Panc1 (cell line): ENCODE data around the gene ZDHHC1.

Experiments
- POLR2AphosphoS5 ChIP-seq: IDR thresholded peaks from 2 replicates; pipeline ENCODE4 v1.6.1; 2012; ENCODE audit warnings: mild to moderate bottlenecking, low read depth, low read length, moderate library complexity
- SIN3A ChIP-seq: IDR thresholded peaks from 2 replicates; pipeline ENCODE4 v1.6.1; 2012; ENCODE audit warnings: low read depth, mild to moderate bottlenecking, low read length, moderate library complexity, borderline replicate concordance; ENCODE audit not compliant: insufficient read depth
- TCF7L2 ChIP-seq: IDR thresholded peaks from 2 replicates; pipeline ENCODE4 v1.6.1; 2011; ENCODE audit warnings: mild to moderate bottlenecking, low read depth, low read length, inconsistent platforms
- TF ChIP-seq, protein P1 (sequence below): fragments of 450-650 bp; IDR thresholded peaks from 2 replicates; pipeline ENCODE4 v1.5.1; 2017; ENCODE audit warnings: mild to moderate bottlenecking
- TF ChIP-seq, protein P2 (sequence below), 2 experiments: IDR thresholded peaks; 2 replicates each; pipeline ENCODE4 v1.6.1; 2011 to 2012; ENCODE audit warnings: low read depth in 2 of 2, control low read depth in 1 of 2, low read length in 1 of 2, mild to moderate bottlenecking in 1 of 2, moderate library complexity in 1 of 2; ENCODE audit not compliant: insufficient read depth in 1 of 2

DNA sequence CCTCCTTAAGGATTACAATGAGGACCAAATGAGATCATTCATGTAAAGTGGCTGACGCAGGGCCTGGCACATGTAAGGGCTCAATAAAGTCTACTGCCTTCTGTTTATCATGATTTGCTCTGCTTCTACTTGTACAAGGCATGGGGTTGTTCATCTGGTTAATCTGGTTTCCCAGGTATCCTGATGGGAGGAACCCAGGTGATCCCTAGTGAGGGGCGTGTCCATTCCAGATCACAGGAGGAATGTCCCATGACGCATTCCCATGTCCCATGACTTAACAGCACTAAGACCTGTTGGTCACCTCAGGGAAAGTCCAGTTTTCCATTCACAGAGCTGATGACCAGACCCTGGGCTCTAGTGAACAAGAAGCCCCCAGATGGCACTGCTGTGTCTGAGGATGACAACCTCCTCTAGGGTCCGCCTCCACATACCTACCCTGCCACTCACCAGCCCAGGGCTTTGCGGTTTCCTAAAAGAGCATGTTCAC, 11.5 kb downstream of the ZDHHC1 start:
- TF ChIP-seq, protein P1, sequence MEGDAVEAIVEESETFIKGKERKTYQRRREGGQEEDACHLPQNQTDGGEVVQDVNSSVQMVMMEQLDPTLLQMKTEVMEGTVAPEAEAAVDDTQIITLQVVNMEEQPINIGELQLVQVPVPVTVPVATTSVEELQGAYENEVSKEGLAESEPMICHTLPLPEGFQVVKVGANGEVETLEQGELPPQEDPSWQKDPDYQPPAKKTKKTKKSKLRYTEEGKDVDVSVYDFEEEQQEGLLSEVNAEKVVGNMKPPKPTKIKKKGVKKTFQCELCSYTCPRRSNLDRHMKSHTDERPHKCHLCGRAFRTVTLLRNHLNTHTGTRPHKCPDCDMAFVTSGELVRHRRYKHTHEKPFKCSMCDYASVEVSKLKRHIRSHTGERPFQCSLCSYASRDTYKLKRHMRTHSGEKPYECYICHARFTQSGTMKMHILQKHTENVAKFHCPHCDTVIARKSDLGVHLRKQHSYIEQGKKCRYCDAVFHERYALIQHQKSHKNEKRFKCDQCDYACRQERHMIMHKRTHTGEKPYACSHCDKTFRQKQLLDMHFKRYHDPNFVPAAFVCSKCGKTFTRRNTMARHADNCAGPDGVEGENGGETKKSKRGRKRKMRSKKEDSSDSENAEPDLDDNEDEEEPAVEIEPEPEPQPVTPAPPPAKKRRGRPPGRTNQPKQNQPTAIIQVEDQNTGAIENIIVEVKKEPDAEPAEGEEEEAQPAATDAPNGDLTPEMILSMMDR: no peak
- TF ChIP-seq SIN3A (no peak), POLR2AphosphoS5 (no peak), TCF7L2 (no peak)
- TF ChIP-seq, protein P2, sequence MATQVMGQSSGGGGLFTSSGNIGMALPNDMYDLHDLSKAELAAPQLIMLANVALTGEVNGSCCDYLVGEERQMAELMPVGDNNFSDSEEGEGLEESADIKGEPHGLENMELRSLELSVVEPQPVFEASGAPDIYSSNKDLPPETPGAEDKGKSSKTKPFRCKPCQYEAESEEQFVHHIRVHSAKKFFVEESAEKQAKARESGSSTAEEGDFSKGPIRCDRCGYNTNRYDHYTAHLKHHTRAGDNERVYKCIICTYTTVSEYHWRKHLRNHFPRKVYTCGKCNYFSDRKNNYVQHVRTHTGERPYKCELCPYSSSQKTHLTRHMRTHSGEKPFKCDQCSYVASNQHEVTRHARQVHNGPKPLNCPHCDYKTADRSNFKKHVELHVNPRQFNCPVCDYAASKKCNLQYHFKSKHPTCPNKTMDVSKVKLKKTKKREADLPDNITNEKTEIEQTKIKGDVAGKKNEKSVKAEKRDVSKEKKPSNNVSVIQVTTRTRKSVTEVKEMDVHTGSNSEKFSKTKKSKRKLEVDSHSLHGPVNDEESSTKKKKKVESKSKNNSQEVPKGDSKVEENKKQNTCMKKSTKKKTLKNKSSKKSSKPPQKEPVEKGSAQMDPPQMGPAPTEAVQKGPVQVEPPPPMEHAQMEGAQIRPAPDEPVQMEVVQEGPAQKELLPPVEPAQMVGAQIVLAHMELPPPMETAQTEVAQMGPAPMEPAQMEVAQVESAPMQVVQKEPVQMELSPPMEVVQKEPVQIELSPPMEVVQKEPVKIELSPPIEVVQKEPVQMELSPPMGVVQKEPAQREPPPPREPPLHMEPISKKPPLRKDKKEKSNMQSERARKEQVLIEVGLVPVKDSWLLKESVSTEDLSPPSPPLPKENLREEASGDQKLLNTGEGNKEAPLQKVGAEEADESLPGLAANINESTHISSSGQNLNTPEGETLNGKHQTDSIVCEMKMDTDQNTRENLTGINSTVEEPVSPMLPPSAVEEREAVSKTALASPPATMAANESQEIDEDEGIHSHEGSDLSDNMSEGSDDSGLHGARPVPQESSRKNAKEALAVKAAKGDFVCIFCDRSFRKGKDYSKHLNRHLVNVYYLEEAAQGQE (IDR thresholded peaks at IDR 0.05; ENCODE audit: insufficient read depth in 1 of 2, low read depth in 2 of 2, low read length in 1 of 2): no peak
